K562 treated with DMSO at 1 percent for 12 hours (cell line): ENCODE results near the gene CLRN1. TPM values are rescaled to one million over a fixed set of nuclear protein-coding genes. Genes with fewer than 3 reads are reported as not detected.

ENCODE experiments used
- total RNA-seq: library from RNA; unstranded; fragments of 300-600 nt; gene quantifications from 2 replicates; pipeline ENCODE4 v1.2.3, GENCODE V29; 2022; ENCODE audit not compliant: insufficient read depth

The CLRN1 gene, protein sequence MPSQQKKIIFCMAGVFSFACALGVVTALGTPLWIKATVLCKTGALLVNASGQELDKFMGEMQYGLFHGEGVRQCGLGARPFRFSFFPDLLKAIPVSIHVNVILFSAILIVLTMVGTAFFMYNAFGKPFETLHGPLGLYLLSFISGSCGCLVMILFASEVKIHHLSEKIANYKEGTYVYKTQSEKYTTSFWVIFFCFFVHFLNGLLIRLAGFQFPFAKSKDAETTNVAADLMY
- total RNA-seq = not detected in 2 replicates

DNA sequence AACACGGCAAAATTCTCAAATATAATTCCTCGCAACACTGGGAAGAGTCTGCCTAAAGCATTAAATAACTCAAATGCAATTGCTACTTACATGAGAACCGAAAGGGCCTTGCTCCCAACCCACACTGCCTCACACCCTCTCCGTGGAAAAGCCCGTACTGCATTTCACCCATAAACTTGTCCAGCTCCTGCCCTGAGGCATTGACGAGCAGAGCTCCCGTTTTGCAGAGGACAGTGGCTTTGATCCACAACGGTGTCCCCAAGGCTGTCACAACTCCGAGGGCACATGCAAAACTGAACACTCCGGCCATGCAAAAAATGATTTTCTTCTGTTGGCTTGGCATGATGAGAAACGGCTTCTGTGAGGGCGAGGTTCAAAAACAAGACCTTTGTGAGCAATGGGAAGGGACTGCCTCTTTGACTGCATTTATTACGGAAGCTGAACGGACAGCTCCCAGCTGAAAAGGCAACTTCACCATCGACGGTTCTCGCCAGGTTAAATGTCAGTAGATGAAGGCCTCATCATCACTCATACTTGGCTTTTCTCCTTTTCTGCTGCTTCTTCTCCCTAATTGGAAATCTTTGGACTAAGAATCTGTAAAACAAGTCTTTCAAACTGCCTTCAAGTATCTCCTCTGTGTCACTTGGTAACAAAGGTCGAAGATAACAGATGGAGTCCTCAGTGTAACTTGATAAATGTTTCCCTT, at the start of gene CLRN1:
Gene CLRN1 (minus strand): TSS at position 362 of the 706 bp plus-strand sequence. CDS start 19 bp downstream, at position 343.

DNA sequence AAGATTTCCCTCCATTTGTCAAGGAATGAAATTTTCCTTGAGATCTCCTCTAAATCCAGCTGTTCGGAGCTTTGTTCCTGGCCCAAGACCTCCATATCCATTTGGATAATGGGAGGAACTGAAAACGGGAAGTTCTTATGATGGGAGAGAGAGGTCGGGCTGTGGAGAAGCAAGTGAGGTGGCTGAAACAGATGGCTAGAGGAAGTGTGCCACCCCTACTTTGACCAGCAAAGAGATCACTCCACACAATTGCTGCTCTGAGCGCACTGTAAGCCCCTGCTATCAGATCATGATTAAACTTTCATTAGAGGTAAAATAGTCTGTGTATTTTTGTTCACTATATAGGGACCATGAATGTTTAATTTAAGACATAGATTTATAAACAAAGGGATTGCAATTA, 67.2 kb downstream of the CLRN1 start, which contains the start of gene MINDY4B:
Gene MINDY4B (minus strand): TSS at position 101 of the 400 bp plus-strand sequence. CDS start 0 bp downstream, at position 101.

Other genes with a start within 250 kb of the CLRN1 start
- 28.8 and 40.4 TPM in 2 replicates for gene SIAH2, start 209.6 kb downstream of the CLRN1 start, total RNA-seq
- not detected in 2 replicates for gene MINDY4B, start 67.3 kb downstream of the CLRN1 start, total RNA-seq
- gene MED12L, start 112.9 kb upstream of the CLRN1 start, total RNA-seq = not detected in 2 replicates
- gene GPR171, start 230.5 kb upstream of the CLRN1 start, total RNA-seq = not detected in 2 replicates